Keratinocyte (primary cell): ENCODE measurements around the gene ZNF346. TPM values are rescaled to one million over a fixed set of nuclear protein-coding genes. Genes with fewer than 3 reads are reported as not detected.

Experiments
- DNase-seq: peaks from one replicate; pipeline ENCODE4 v3.0.0-alpha.2; 2011; ENCODE audit warnings: low read depth, missing footprints, low spot score
- FAIRE-seq: peaks from 2 replicates; lab custom pipeline; 2011; peaks lifted over from hg19 to GRCh38; lab: Jason Lieb, UNC
- H2AFZ ChIP-seq: 2 replicates; pipeline ENCODE4 v1.6.0; 2012; ENCODE audit warnings: low read length, control low read depth, inconsistent platforms; ENCODE audit not compliant: control insufficient read depth
- H3K27ac ChIP-seq: 2 replicates; pipeline ENCODE4 v1.5.1; 2011; ENCODE audit warnings: low read length; ENCODE audit not compliant: control insufficient read depth, insufficient read depth
- H3K27me3 ChIP-seq: 3 replicates; pipeline ENCODE4 v1.6.0; 2011; ENCODE audit warnings: low read length; ENCODE audit not compliant: control insufficient read depth, insufficient read depth; ENCODE audit errors: extremely low read depth
- H3K36me3 ChIP-seq, 2 experiments: 2 replicates in 1 of 2; 3 replicates in 1 of 2; pipeline ENCODE4 v1.5.1; 2011; ENCODE audit warnings: low read length in 2 of 2, mild to moderate bottlenecking in 1 of 2; ENCODE audit not compliant: control insufficient read depth in 2 of 2, insufficient read depth in 2 of 2; ENCODE audit errors: extremely low read depth in 1 of 2
- H3K4me1 ChIP-seq: 3 replicates; pipeline ENCODE4 v1.5.1; 2011; ENCODE audit warnings: low read length; ENCODE audit not compliant: control insufficient read depth, insufficient read depth; ENCODE audit errors: extremely low read depth
- H3K4me2 ChIP-seq: 3 replicates; pipeline ENCODE4 v1.6.0; 2011; ENCODE audit warnings: low read depth, low read length; ENCODE audit not compliant: control insufficient read depth, insufficient read depth; ENCODE audit errors: extremely low read depth
- H3K4me3 ChIP-seq, 3 experiments: fragments of 200-600 bp in 1 of 3; sonication (generic) in 1 of 3; 2 replicates in 2 of 3; 3 replicates in 1 of 3; pipeline ENCODE4 v1.5.1; 2011 to 2016; ENCODE audit warnings: low read length in 3 of 3, mild to moderate bottlenecking in 3 of 3, control low read depth in 2 of 3, inconsistent platforms in 1 of 3, low read depth in 1 of 3, mixed read lengths in 1 of 3, mixed run types in 1 of 3, moderate library complexity in 1 of 3; ENCODE audit not compliant: control insufficient read depth in 2 of 3, insufficient read depth in 2 of 3; ENCODE audit errors: extremely low read depth in 1 of 3
- H3K79me2 ChIP-seq: 2 replicates; pipeline ENCODE4 v1.6.0; 2012; ENCODE audit warnings: low read length; ENCODE audit not compliant: control insufficient read depth, insufficient read depth
- H3K9ac ChIP-seq: 3 replicates; pipeline ENCODE4 v1.6.0; 2011; ENCODE audit warnings: low read length; ENCODE audit not compliant: control insufficient read depth, insufficient read depth; ENCODE audit errors: extremely low read depth
- H3K9me1 ChIP-seq: 3 replicates; pipeline ENCODE4 v1.6.0; 2011; ENCODE audit warnings: low read length; ENCODE audit not compliant: control insufficient read depth, insufficient read depth; ENCODE audit errors: extremely low read depth
- H3K9me3 ChIP-seq: 2 replicates; pipeline ENCODE4 v1.5.1; 2012; ENCODE audit warnings: low read depth, low read length; ENCODE audit not compliant: control insufficient read depth
- H4K20me1 ChIP-seq: 3 replicates; pipeline ENCODE4 v1.6.0; 2011; ENCODE audit warnings: low read length; ENCODE audit not compliant: control insufficient read depth, insufficient read depth; ENCODE audit errors: extremely low read depth
- CTCF ChIP-seq, 3 experiments: IDR thresholded peaks in 1 of 3; conservative IDR thresholded peaks in 1 of 3; optimal IDR thresholded peaks in 1 of 3; 2 replicates in 2 of 3; 3 replicates in 1 of 3; pipeline versions ENCODE3 to v1.5.1; 2011; ENCODE audit warnings: low read length in 3 of 3, mild to moderate bottlenecking in 3 of 3, moderate library complexity in 2 of 3, control low read depth in 1 of 3, inconsistent platforms in 1 of 3; ENCODE audit not compliant: insufficient read depth in 2 of 3; ENCODE audit errors: extremely low read depth in 1 of 3
- EZH2 ChIP-seq: IDR thresholded peaks from one replicate; pipeline ENCODE4 v1.6.1; 2012; ENCODE audit warnings: inconsistent platforms, mild to moderate bottlenecking, low read length, moderate library complexity
- dilution Hi-C: fragments of 300-500 bp; cut with MboI; formaldehyde crosslinking; loops from one replicate; pipeline ENCODE4 v1.7.0; 2020; ENCODE audit warnings: low sequenced_read_pairs; ENCODE audit not compliant: extremely low pct_ligation_motif_present
- polyA plus RNA-seq, 5 experiments: library from polyadenylated mRNA; depleted of rRNA in 3 of 5; stranded (reverse) in 3 of 5; stranded (forward) in 1 of 5; unstranded in 1 of 5; fragments of >200 nt; gene quantifications; 1 replicate in 1 of 5; 2 replicates in 3 of 5; 3 replicates in 1 of 5; pipeline versions ENCODE4 v1.2.1 to v1.2.3, GENCODE V29; 2011 to 2012; ENCODE audit warnings: missing spikeins in 2 of 5, low read depth in 1 of 5, low replicate concordance in 1 of 5

The ZNF346 gene
- polyA plus RNA-seq, 1 donor (not counting 4 experiments of a cell fraction or from before 2014, with no cell fraction given), result 9.5 TPM

- FAIRE-seq (no peak), DNase-seq (no peak)
- TF ChIP-seq EZH2 (no peak), CTCF (optimal IDR thresholded peaks at IDR 0.05 in 1 of 3, IDR thresholded peaks at IDR 0.05 in 1 of 3, conservative IDR thresholded peaks at IDR 0.05 in 1 of 3; ENCODE audit: extremely low read depth in 1 of 3, insufficient read depth in 2 of 3, low read length in 3 of 3) (no peak)
- H3K27ac ChIP-seq, result no peak overlapping the region
- H3K9me3 ChIP-seq, result no peaks in the 10 kb centered on the region
- H3K4me1 ChIP-seq, result no peaks in the 10 kb centered on the region
- dilution Hi-C loops, result no loop called here
- no peaks in the 10 kb centered on the region for H3K36me3 ChIP-seq
- no peaks in the 10 kb centered on the region for H3K27me3 ChIP-seq
- H3K79me2 ChIP-seq, result no peaks in the 10 kb centered on the region
- no peaks in the 10 kb centered on the region for H4K20me1 ChIP-seq
- H3K9ac ChIP-seq, result no peak overlapping the region
- no peak overlapping the region for H3K4me2 ChIP-seq
- H2AFZ ChIP-seq, result no peak overlapping the region
- H3K9me1 ChIP-seq, result no peaks in the 10 kb centered on the region
- no peak overlapping the region for H3K4me3 ChIP-seq
Measured at GRCh38 chr5:177093082-177093712, 70.7 kb downstream of the ZNF346 start.

GRCh38 chr5:177093803-177094202 lies 71.3 kb downstream of the ZNF346 start:
- TF ChIP-seq EZH2 (no peak), CTCF (optimal IDR thresholded peaks at IDR 0.05 in 1 of 3, IDR thresholded peaks at IDR 0.05 in 1 of 3, conservative IDR thresholded peaks at IDR 0.05 in 1 of 3; ENCODE audit: extremely low read depth in 1 of 3, insufficient read depth in 2 of 3, low read length in 3 of 3) (no peak)
- no peaks in the 10 kb centered on the region for H3K9me1 ChIP-seq
- H3K4me1 ChIP-seq, result no peaks in the 10 kb centered on the region
- H3K27me3 ChIP-seq, result no peaks in the 10 kb centered on the region
- FAIRE-seq, result no peak
- dilution Hi-C loops, result no loop called here
- no peak overlapping the region for H3K27ac ChIP-seq
- H3K9ac ChIP-seq, result no peak overlapping the region
- H3K36me3 ChIP-seq, result no peaks in the 10 kb centered on the region
- no peak overlapping the region for H3K4me3 ChIP-seq
- DNase-seq, result no peak
- H3K79me2 ChIP-seq, result no peaks in the 10 kb centered on the region
- no peaks in the 10 kb centered on the region for H3K9me3 ChIP-seq
- no peak overlapping the region for H3K4me2 ChIP-seq
- no peaks in the 10 kb centered on the region for H4K20me1 ChIP-seq
- no peak overlapping the region for H2AFZ ChIP-seq
